Lung (tissue), 12 donors: ENCODE measurements around the gene MPC1. TPM values are rescaled to one million over a fixed set of nuclear protein-coding genes. Genes with fewer than 3 reads are reported as not detected.

Experiments used
- ATAC-seq: fragments of 200-7000 bp; cut with Tn5 transposase; one replicate; pipeline ENCODE4 v1.9.1; 2020; ENCODE audit warnings: moderate number of reproducible peaks; ENCODE audit not compliant: insufficient read depth, low FRiP score
- DNase-seq, 3 donors: peaks; one replicate each; pipeline ENCODE4 v3.0.0-alpha.2; 2013 to 2017
- H3K27ac ChIP-seq, 2 donors: one replicate each; pipeline ENCODE4 v1.5.1; 2013; ENCODE audit warnings: mild to moderate bottlenecking in 2 of 2, moderate library complexity in 2 of 2, control low read depth in 1 of 2, inconsistent platforms in 1 of 2, low read depth in 1 of 2, low read length in 1 of 2
- H3K27me3 ChIP-seq, 3 donors: one replicate each; pipeline ENCODE4 v1.5.1; 2013; ENCODE audit warnings: low read length in 2 of 3; ENCODE audit not compliant: control insufficient read depth in 3 of 3, insufficient read depth in 3 of 3
- H3K36me3 ChIP-seq, 4 donors: one replicate each; pipeline ENCODE4 v1.5.1; 2013; ENCODE audit warnings: low read length in 4 of 4, mild to moderate bottlenecking in 1 of 4, moderate library complexity in 1 of 4; ENCODE audit not compliant: control insufficient read depth in 4 of 4, insufficient read depth in 4 of 4
- H3K4me1 ChIP-seq, 5 donors: one replicate each; pipeline ENCODE4 v1.5.1; 2013; ENCODE audit warnings: low read length in 5 of 5, mild to moderate bottlenecking in 2 of 5, moderate library complexity in 1 of 5; ENCODE audit not compliant: control insufficient read depth in 5 of 5, insufficient read depth in 5 of 5
- H3K4me3 ChIP-seq: one replicate; pipeline ENCODE4 v1.5.1; 2013; ENCODE audit warnings: mild to moderate bottlenecking, control low read depth, moderate library complexity
- H3K9ac ChIP-seq, 2 donors: one replicate each; pipeline ENCODE4 v1.5.1; 2013; ENCODE audit warnings: low read length in 2 of 2, control low read depth in 1 of 2; ENCODE audit not compliant: insufficient read depth in 1 of 2
- H3K9me3 ChIP-seq, 4 donors: one replicate each; pipeline ENCODE4 v1.5.1; 2013; ENCODE audit warnings: low read length in 3 of 4, mild to moderate bottlenecking in 1 of 4, moderate library complexity in 1 of 4; ENCODE audit not compliant: control insufficient read depth in 4 of 4, insufficient read depth in 3 of 4
- CTCF ChIP-seq: IDR thresholded peaks from 2 replicates; pipeline ENCODE4 v1.5.1; 2012; ENCODE audit warnings: mild to moderate bottlenecking; ENCODE audit errors: control extremely low read depth, extremely low read depth
- WGBS, 2 donors: extraction: QIAGEN DNeasy Blood & Tissue Kit; methylation state at CpG; one replicate each; pipeline ENCODE4 v1.1.7; 2013; 5-methylcytosine and 5-hydroxymethylcytosine counted together
- polyA plus RNA-seq, 2 donors: library from polyadenylated mRNA; stranded (reverse); fragments of 200-250 nt; gene quantifications; one replicate each; pipeline ENCODE4 v1.2.1, GENCODE V29; 2013
- total RNA-seq, 2 donors: library from RNA; depleted of rRNA in 1 of 2; stranded (reverse); fragments of >200 nt in 1 of 2; gene quantifications; one replicate each; pipeline ENCODE4 v1.2.1, GENCODE V29; 2014 to 2021
- donor health status: control.
- donor health status: control.
- donor health status: Bipolar disorder and iron deficiency.
- donor health status: healthy.
- donor health status: DM: yes; HTN: yes; CAD: no.

The MPC1 gene
- total and polyA plus RNA-seq, 4 donors, result 30.1 to 103 (median 56.6) TPM

DNA sequence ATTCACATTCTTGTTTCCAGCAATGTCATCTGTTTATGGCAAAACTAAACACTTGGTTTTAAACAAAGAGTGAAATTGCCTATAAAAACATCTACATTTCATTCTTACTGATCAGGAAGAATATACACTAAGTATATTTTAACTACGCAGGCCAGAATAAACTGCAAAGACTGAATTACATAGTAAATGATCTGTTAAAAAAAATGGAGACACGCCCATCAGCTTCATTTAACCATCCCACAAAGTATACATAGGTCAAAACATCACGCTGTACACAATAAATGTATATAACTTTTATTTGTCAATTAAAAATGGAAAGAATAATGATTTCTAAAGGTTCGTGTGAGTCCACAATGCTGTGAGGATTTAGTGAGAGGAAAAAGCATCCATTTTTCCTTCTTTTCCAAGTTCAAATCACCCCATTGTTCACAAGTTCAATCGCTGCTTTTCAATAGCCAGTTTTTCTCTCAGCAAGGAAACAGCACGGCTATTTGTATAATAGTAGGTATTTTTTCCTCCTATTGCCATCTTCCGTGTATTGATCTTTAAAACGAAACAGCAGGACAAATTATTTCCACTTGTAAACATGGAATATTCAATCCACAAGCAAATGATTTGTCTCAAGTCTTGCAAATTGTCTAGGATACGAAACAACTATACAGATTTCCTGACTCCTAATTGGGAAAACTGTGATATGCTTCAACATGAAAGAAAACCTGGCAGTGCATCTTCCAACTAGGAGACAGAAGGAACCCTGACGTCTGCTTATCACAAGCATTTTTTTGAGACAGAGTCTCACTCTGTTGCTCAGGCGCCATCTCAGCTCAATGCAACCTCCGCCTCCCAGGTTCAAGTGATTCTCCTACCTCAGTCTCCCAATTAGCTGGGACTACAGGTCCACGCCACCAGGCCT, 51.0 kb downstream of the MPC1 start:
- no peak overlapping the region for H3K9ac ChIP-seq
- no peak for ATAC-seq
- 78 to 87% methylated on average over 13 of the region's 13 CpGs for WGBS, 2 donors
- no peak for TF ChIP-seq CTCF
- no peak for DNase-seq
- no peaks in the 10 kb centered on the region for H3K27me3 ChIP-seq
- H3K27ac ChIP-seq, result no peak overlapping the region
- H3K36me3 ChIP-seq, result peaks cover 0 to 16% (median 6%) of the 10 kb centered on the region in 4 donors
- H3K9me3 ChIP-seq, result no peaks in the 10 kb centered on the region
- no peak overlapping the region for H3K4me3 ChIP-seq
- peaks cover 0 to 3% (median 0%) of the 10 kb centered on the region in 5 donors for H3K4me1 ChIP-seq

DNA sequence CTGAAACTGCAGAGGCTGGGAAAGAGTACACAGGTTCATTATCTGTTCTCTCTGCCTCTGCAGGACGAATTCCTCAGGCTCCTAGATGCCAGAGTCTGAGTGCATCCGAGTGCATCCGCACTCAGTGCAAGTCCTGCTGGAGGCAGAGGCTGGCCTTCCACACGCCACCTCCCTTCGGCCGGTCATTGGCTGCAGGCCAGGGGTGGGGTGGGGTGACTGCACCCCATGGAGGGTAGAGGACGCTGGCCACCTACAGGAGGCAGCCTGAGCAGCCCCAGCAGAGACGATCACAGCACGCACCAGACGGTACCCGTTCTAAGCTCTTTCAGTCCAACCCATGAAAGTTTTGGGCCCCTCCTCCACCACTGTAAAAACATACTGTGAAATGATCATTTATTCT, 52.1 kb downstream of the MPC1 start:
- ATAC-seq (no peak), DNase-seq (no peak)
- no peak for TF ChIP-seq CTCF

GRCh38 chr6:166325383-166326042, 57.2 kb downstream of the MPC1 start:
- DNase-seq, result no peak
- H3K4me3 ChIP-seq, result no peak overlapping the region
- H3K4me1 ChIP-seq, result peaks cover 0 to under 1% (median 0%) of the 10 kb centered on the region in 5 donors
- no peak overlapping the region for H3K9ac ChIP-seq
- H3K27ac ChIP-seq, result no peak overlapping the region
- peaks cover 13 to 24% (median 19%) of the 10 kb centered on the region in 4 donors for H3K36me3 ChIP-seq
- TF ChIP-seq CTCF, result no peak
- no peak for ATAC-seq
- H3K9me3 ChIP-seq, result no peaks in the 10 kb centered on the region
- H3K27me3 ChIP-seq, result no peaks in the 10 kb centered on the region
- WGBS, 2 donors, result 92 to 93% methylated on average over 6 of the region's 6 CpGs

More for the DNA sequence above, 52.1 kb downstream of the MPC1 start:
- Histone ChIP-seq H3K27me3 (no peaks in the 10 kb centered on the region), H3K36me3 (peaks cover 4 to 16% (median 10%) of the 10 kb centered on the region in 4 donors), H3K9ac (no peak overlapping the region), H3K4me1 (peaks cover 0 to 3% (median 0%) of the 10 kb centered on the region in 5 donors), H3K27ac (no peak overlapping the region), H3K4me3 (no peak overlapping the region), H3K9me3 (no peaks in the 10 kb centered on the region)
- 50 to 71% methylated on average over 11 of the region's 11 CpGs for WGBS, 2 donors
